Ascending aorta (tissue), 2 donors: ENCODE measurements around the gene FKBP7. TPM values are rescaled to one million over a fixed set of nuclear protein-coding genes. Genes with fewer than 3 reads are reported as not detected.
"Not testable (repeated sequence)": the region's sequence is repeated elsewhere in the genome, so short reads cannot be mapped to it uniquely, and the experiment has no call there.

Experiments used
- DNase-seq, 2 donors: peaks; one replicate each; pipeline ENCODE4 v3.0.0-alpha.2; 2019; ENCODE audit warnings: low spot score in 2 of 2
- H3K27ac ChIP-seq, 2 donors: fragments of 200-600 bp; sonication (generic); one replicate each; pipeline ENCODE4 v1.5.1; 2016 to 2017; ENCODE audit warnings: mild to moderate bottlenecking in 1 of 2
- H3K27me3 ChIP-seq: fragments of 200-600 bp; sonication (generic); one replicate; pipeline ENCODE4 v1.5.1; 2017
- H3K36me3 ChIP-seq, 2 donors: fragments of 200-600 bp; sonication (generic); one replicate each; pipeline ENCODE4 v1.5.1; 2016
- H3K4me1 ChIP-seq, 2 donors: fragments of 200-600 bp; sonication (generic); one replicate each; pipeline ENCODE4 v1.5.1; 2016 to 2017; ENCODE audit warnings: mild to moderate bottlenecking in 1 of 2
- H3K4me3 ChIP-seq, 2 donors: fragments of 200-600 bp; sonication (generic); one replicate each; pipeline ENCODE4 v1.5.1; 2016 to 2017; ENCODE audit warnings: mild to moderate bottlenecking in 1 of 2
- H3K9me3 ChIP-seq, 2 donors: fragments of 200-600 bp; sonication (generic); one replicate each; pipeline ENCODE4 v1.5.1; 2016
- CTCF ChIP-seq, 3 experiments: fragments of 200-600 bp in 2 of 3; fragments of 450-650 bp in 1 of 3; sonication (generic) in 2 of 3; IDR thresholded peaks; one replicate each; pipeline ENCODE4 v1.5.1; 2016 to 2019; ENCODE audit warnings: antibody characterized with exemption in 3 of 3, mild to moderate bottlenecking in 1 of 3, moderate library complexity in 1 of 3
- intact Hi-C: fragments of 100-400 bp; cut with DNase I; formaldehyde crosslinking; loops from one replicate; pipeline ENCODE4 v1.15.1; 2023
- total RNA-seq: library from RNA; depleted of rRNA; stranded (reverse); fragments of >200 nt; gene quantifications from one replicate; pipeline ENCODE4 v1.1.0, GENCODE V29; 2016

Gene FKBP7
- total RNA-seq, 1 donor from 2014 or later: 7.7 TPM

- no peak overlapping the region for H3K27ac ChIP-seq
- no peaks in the 10 kb centered on the region for H3K9me3 ChIP-seq
- TF ChIP-seq CTCF (IDR thresholded peaks at IDR 0.05): no peak
- no peaks in the 10 kb centered on the region for H3K4me1 ChIP-seq
- H3K36me3 ChIP-seq: peaks cover 0 to 13% of the 10 kb centered on the region in 2 donors
- no peak overlapping the region for H3K4me3 ChIP-seq
- DNase-seq: no peak
- no peaks in the 10 kb centered on the region for H3K27me3 ChIP-seq
- intact Hi-C loops: loop anchor here (10.0 kb wide), 1 partner anchor 1199 kb away; no protein-coding TSS in a partner anchor
Observed at GRCh38 chr2:178473373-178473772, 5.0 kb downstream of the FKBP7 start.

GRCh38 chr2:178471313-178471712, 7.1 kb downstream of the FKBP7 start:
- H3K4me1 ChIP-seq, H3K9me3 ChIP-seq, H3K27me3 ChIP-seq, H3K4me3 ChIP-seq, H3K27ac ChIP-seq, DNase-seq: not testable (repeated sequence)
- intact Hi-C loops: loop anchor here (10.0 kb wide), 1 partner anchor 1197 kb away; no protein-coding TSS in a partner anchor
- peaks cover 0 to 15% of the 10 kb centered on the region in 2 donors for H3K36me3 ChIP-seq

GRCh38 chr2:178469219-178469849, 9.1 kb downstream of the FKBP7 start:
- no peak overlapping the region for H3K27ac ChIP-seq
- no peaks in the 10 kb centered on the region for H3K9me3 ChIP-seq
- no peak overlapping the region for H3K4me3 ChIP-seq
- no peak for DNase-seq
- no peaks in the 10 kb centered on the region for H3K27me3 ChIP-seq
- intact Hi-C loops: no loop called here
- no peak for TF ChIP-seq CTCF (IDR thresholded peaks at IDR 0.05)
- peaks cover 0 to 27% of the 10 kb centered on the region in 2 donors for H3K36me3 ChIP-seq
- H3K4me1 ChIP-seq: no peaks in the 10 kb centered on the region

GRCh38 chr2:178457390-178457886, 21.0 kb downstream of the FKBP7 start:
- no peaks in the 10 kb centered on the region for H3K9me3 ChIP-seq
- DNase-seq: no peak
- H3K27me3 ChIP-seq: no peaks in the 10 kb centered on the region
- H3K4me1 ChIP-seq: no peaks in the 10 kb centered on the region
- intact Hi-C loops: no loop called here
- no peaks in the 10 kb centered on the region for H3K36me3 ChIP-seq
- no peak overlapping the region for H3K27ac ChIP-seq
- TF ChIP-seq CTCF (IDR thresholded peaks at IDR 0.05): no peak
- no peak overlapping the region for H3K4me3 ChIP-seq

GRCh38 chr2:178455947-178456346, 22.5 kb downstream of the FKBP7 start:
- TF ChIP-seq CTCF (IDR thresholded peaks at IDR 0.05): no peak
- Histone ChIP-seq H3K27me3 (no peaks in the 10 kb centered on the region), H3K36me3 (no peaks in the 10 kb centered on the region), H3K4me3 (no peak overlapping the region), H3K4me1 (peaks cover 0 to 4% of the 10 kb centered on the region in 2 donors), H3K27ac (no peak overlapping the region), H3K9me3 (no peaks in the 10 kb centered on the region)
- intact Hi-C loops: no loop called here
- DNase-seq: no peak

GRCh38 chr2:178452870-178453269, 25.5 kb downstream of the FKBP7 start:
- TF ChIP-seq CTCF (IDR thresholded peaks at IDR 0.05): no peak
- Histone ChIP-seq H3K36me3 (no peaks in the 10 kb centered on the region), H3K27me3 (no peaks in the 10 kb centered on the region), H3K4me1 (peaks cover 7 to 20% of the 10 kb centered on the region in 2 donors), H3K27ac (no peak overlapping the region), H3K9me3 (no peaks in the 10 kb centered on the region), H3K4me3 (no peak overlapping the region)
- intact Hi-C loops: loop anchor here (5.0 kb wide), 2 partner anchors 156 to 1241 kb away; partner anchors contain the start of gene HNRNPA3
- DNase-seq: no peak
